CD8-positive, alpha-beta memory T cell (primary cell): ENCODE results near the gene HECW1. TPM values are rescaled to one million over a fixed set of nuclear protein-coding genes. Genes with fewer than 3 reads are reported as not detected.

Experiments
- CTCF ChIA-PET: fragments of 350-600 bp; sonication (Branson Sonifier 250); formaldehyde crosslinking; loops from one replicate; lab custom pipeline; 2021; ENCODE audit warnings: antibody characterized with exemption; lab: Charles Lee
- POLR2A ChIA-PET: fragments of 350-600 bp; sonication (Branson Sonifier 250); formaldehyde crosslinking; loops from one replicate; lab custom pipeline; 2021; ENCODE audit warnings: antibody characterized with exemption; lab: Charles Lee
- DNase-seq, 5 donors: peaks; one replicate each; pipeline versions ENCODE4 v3.0.0 to v3.0.0-alpha.2; 2020 to 2022; ENCODE audit warnings: mixed read lengths in 1 of 5
- H3K27ac ChIP-seq: one replicate; pipeline ENCODE4 v1.7.0; 2013; ENCODE audit warnings: low read depth, mild to moderate bottlenecking, low read length, moderate library complexity
- H3K27me3 ChIP-seq: 2 replicates; pipeline ENCODE4 v1.7.0; 2013; ENCODE audit warnings: low read length, mild to moderate bottlenecking; ENCODE audit not compliant: insufficient read depth, poor library complexity, severe bottlenecking
- H3K36me3 ChIP-seq: 2 replicates; pipeline ENCODE4 v1.7.0; 2013; ENCODE audit warnings: mild to moderate bottlenecking, low read length, moderate library complexity; ENCODE audit not compliant: insufficient read depth
- H3K4me1 ChIP-seq: 2 replicates; pipeline ENCODE4 v1.7.0; 2013; ENCODE audit warnings: mild to moderate bottlenecking, low read length, moderate library complexity; ENCODE audit not compliant: insufficient read depth
- H3K4me3 ChIP-seq: 2 replicates; pipeline ENCODE4 v1.7.0; 2013; ENCODE audit warnings: mild to moderate bottlenecking, low read length
- H3K9me3 ChIP-seq: 2 replicates; pipeline ENCODE4 v1.7.0; 2013; ENCODE audit warnings: mild to moderate bottlenecking, low read length
- H3K27ac Mint-ChIP-seq, 8 donors: one replicate each; pipeline ENCODE4 v1.8.0; 2020 to 2021; ENCODE audit warnings: mixed read lengths in 8 of 8, mild to moderate bottlenecking in 6 of 8, inconsistent platforms in 3 of 8, moderate library complexity in 3 of 8
- H3K27me3 Mint-ChIP-seq, 2 donors: one replicate each; pipeline ENCODE4 v1.8.0; 2020 to 2021; ENCODE audit warnings: mixed read lengths in 2 of 2, mild to moderate bottlenecking in 1 of 2, moderate library complexity in 1 of 2
- H3K36me3 Mint-ChIP-seq, 3 donors: one replicate each; pipeline ENCODE4 v1.8.0; 2020 to 2021; ENCODE audit warnings: mixed read lengths in 3 of 3, inconsistent platforms in 1 of 3, mild to moderate bottlenecking in 1 of 3
- H3K4me1 Mint-ChIP-seq, 3 donors: one replicate each; pipeline ENCODE4 v1.8.0; 2020 to 2021; ENCODE audit warnings: mixed read lengths in 3 of 3, inconsistent platforms in 1 of 3, mild to moderate bottlenecking in 1 of 3
- H3K4me3 Mint-ChIP-seq, 7 donors: one replicate each; pipeline ENCODE4 v1.8.0; 2020 to 2021; ENCODE audit warnings: mixed read lengths in 7 of 7, mild to moderate bottlenecking in 6 of 7, moderate library complexity in 4 of 7, inconsistent platforms in 2 of 7
- H3K9me3 Mint-ChIP-seq, 5 donors: one replicate each; pipeline ENCODE4 v1.8.0; 2020 to 2022; ENCODE audit warnings: mixed read lengths in 5 of 5, mild to moderate bottlenecking in 3 of 5, moderate library complexity in 2 of 5, inconsistent platforms in 1 of 5
- polyA plus RNA-seq: library from polyadenylated mRNA; unstranded; fragments of 300-500 nt; fragmentation: Illumina TruSeq; gene quantifications from one replicate; pipeline ENCODE4 v1.2.3, GENCODE V29; 2021
- total RNA-seq, 2 experiments: library from RNA; stranded (reverse); gene quantifications; one replicate each; pipeline ENCODE4 v1.2.3, GENCODE V29; 2021

Gene HECW1
- total and polyA plus RNA-seq, 3 experiments from 2014 or later, result not detected

- no peaks in the 10 kb centered on the region for H3K9me3 Mint-ChIP-seq
- H3K9me3 ChIP-seq, result no peaks in the 10 kb centered on the region
- CTCF ChIA-PET, result no interaction called here
- no peak overlapping the region for H3K27ac ChIP-seq
- POLR2A ChIA-PET, result no interaction called here
- DNase-seq, result no peak
- H3K4me1 Mint-ChIP-seq, result no peaks in the 10 kb centered on the region
- no peaks in the 10 kb centered on the region for H3K36me3 ChIP-seq
- no peak overlapping the region for H3K4me3 ChIP-seq
- no peaks in the 10 kb centered on the region for H3K4me1 ChIP-seq
- peaks cover 14 to 45% of the 10 kb centered on the region in 2 donors for H3K27me3 Mint-ChIP-seq
- H3K4me3 Mint-ChIP-seq, result no peak overlapping the region
- no peaks in the 10 kb centered on the region for H3K36me3 Mint-ChIP-seq
- no peak overlapping the region for H3K27ac Mint-ChIP-seq
- H3K27me3 ChIP-seq, result no peaks in the 10 kb centered on the region
These were observed 282.9 kb downstream of the HECW1 start for GRCh38 chr7:43395351-43395750.

DNA sequence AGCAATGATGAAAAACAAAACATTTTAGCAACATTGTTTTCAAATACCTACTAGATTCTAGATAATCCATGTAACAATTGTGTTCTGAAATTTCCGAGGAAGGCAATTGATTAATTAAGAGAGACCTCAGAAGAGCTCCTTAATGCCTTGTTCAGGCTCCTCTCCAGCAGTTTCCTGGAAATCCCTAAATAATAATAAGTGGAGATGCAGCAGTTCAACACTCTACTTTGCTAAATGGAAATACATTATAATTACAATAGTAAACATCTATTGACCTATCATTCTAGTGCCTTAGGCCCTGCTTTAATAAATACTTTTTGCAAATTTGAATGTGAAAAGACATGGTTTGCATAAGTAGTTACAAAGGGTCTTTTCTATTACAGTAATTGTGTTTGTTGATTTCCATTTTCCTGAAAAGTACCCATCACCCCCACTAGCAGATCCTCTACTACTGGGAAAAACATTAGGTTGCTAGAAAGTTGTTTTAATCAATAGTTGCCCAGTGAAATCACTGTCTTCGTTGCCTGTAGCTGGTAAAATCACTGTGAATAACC, 283.8 kb downstream of the HECW1 start:
- no peak overlapping the region for H3K4me3 Mint-ChIP-seq
- H3K4me3 ChIP-seq, result no peak overlapping the region
- H3K4me1 ChIP-seq, result no peaks in the 10 kb centered on the region
- no peaks in the 10 kb centered on the region for H3K36me3 ChIP-seq
- H3K27me3 ChIP-seq, result no peaks in the 10 kb centered on the region
- H3K9me3 Mint-ChIP-seq, result no peaks in the 10 kb centered on the region
- no peaks in the 10 kb centered on the region for H3K4me1 Mint-ChIP-seq
- H3K27ac Mint-ChIP-seq, result no peak overlapping the region
- no peak overlapping the region for H3K27ac ChIP-seq
- CTCF ChIA-PET, result no interaction called here
- H3K27me3 Mint-ChIP-seq, result peaks cover 14 to 53% of the 10 kb centered on the region in 2 donors
- POLR2A ChIA-PET, result no interaction called here
- DNase-seq, result no peak
- no peaks in the 10 kb centered on the region for H3K36me3 Mint-ChIP-seq
- H3K9me3 ChIP-seq, result no peaks in the 10 kb centered on the region

GRCh38 chr7:43398831-43399230, 286.4 kb downstream of the HECW1 start:
- ChIA-PET POLR2A (no interaction called here), CTCF (no interaction called here)
- no peak overlapping the region for H3K4me3 Mint-ChIP-seq
- H3K9me3 Mint-ChIP-seq, result no peaks in the 10 kb centered on the region
- Histone ChIP-seq H3K27me3 (no peaks in the 10 kb centered on the region), H3K9me3 (no peaks in the 10 kb centered on the region), H3K36me3 (no peaks in the 10 kb centered on the region), H3K27ac (no peak overlapping the region), H3K4me3 (no peak overlapping the region), H3K4me1 (no peaks in the 10 kb centered on the region)
- peaks cover 17 to 53% of the 10 kb centered on the region in 2 donors for H3K27me3 Mint-ChIP-seq
- no peaks in the 10 kb centered on the region for H3K36me3 Mint-ChIP-seq
- H3K4me1 Mint-ChIP-seq, result no peaks in the 10 kb centered on the region
- no peak overlapping the region for H3K27ac Mint-ChIP-seq
- DNase-seq, result no peak

- Histone ChIP-seq H3K4me1 (no peaks in the 10 kb centered on the region), H3K4me3 (no peak overlapping the region), H3K27ac (no peak overlapping the region), H3K9me3 (no peaks in the 10 kb centered on the region), H3K27me3 (no peaks in the 10 kb centered on the region), H3K36me3 (no peaks in the 10 kb centered on the region)
- CTCF ChIA-PET, result no interaction called here
- DNase-seq, result no peak
- Mint-ChIP-seq H3K4me1 (no peaks in the 10 kb centered on the region), H3K27me3 (peaks cover 3 to 4% of the 10 kb centered on the region in 2 donors), H3K4me3 (no peak overlapping the region), H3K36me3 (no peaks in the 10 kb centered on the region), H3K9me3 (no peaks in the 10 kb centered on the region), H3K27ac (no peak overlapping the region)
- POLR2A ChIA-PET, result no interaction called here
These were observed 293.5 kb downstream of the HECW1 start for GRCh38 chr7:43405948-43406347.

DNA sequence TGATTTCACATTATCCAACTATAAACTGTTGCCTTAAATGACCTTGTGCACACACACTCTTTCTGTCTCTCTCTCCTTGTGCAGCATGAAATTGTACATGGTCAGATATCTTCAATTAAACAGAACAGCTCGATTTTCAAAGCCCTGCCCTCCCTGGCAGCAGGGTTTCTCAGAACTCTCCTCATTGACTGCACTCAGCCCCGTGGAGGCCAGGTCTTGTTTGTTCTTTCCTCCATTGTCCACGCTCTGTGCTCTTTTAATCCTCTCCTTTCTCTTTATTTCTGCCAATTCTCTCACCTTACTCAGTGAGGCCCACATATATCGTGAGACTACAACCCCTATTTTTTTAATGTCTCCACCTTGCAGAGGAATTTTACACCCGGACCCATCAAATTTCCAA, 294.5 kb downstream of the HECW1 start:
- no peak for DNase-seq
- no peaks in the 10 kb centered on the region for H3K9me3 ChIP-seq
- H3K4me1 ChIP-seq, result no peaks in the 10 kb centered on the region
- POLR2A ChIA-PET, result no interaction called here
- Mint-ChIP-seq H3K4me3 (no peak overlapping the region), H3K27ac (no peak overlapping the region), H3K27me3 (no peaks in the 10 kb centered on the region), H3K9me3 (no peaks in the 10 kb centered on the region), H3K36me3 (no peaks in the 10 kb centered on the region), H3K4me1 (no peaks in the 10 kb centered on the region)
- no peaks in the 10 kb centered on the region for H3K36me3 ChIP-seq
- no peaks in the 10 kb centered on the region for H3K27me3 ChIP-seq
- H3K4me3 ChIP-seq, result no peak overlapping the region
- H3K27ac ChIP-seq, result no peak overlapping the region
- CTCF ChIA-PET, result no interaction called here

GRCh38 chr7:43408981-43409380, 296.5 kb downstream of the HECW1 start:
- Mint-ChIP-seq H3K9me3 (no peaks in the 10 kb centered on the region), H3K4me3 (no peak overlapping the region), H3K36me3 (no peaks in the 10 kb centered on the region), H3K4me1 (no peaks in the 10 kb centered on the region), H3K27me3 (no peaks in the 10 kb centered on the region), H3K27ac (no peak overlapping the region)
- H3K27me3 ChIP-seq, result no peaks in the 10 kb centered on the region
- no peaks in the 10 kb centered on the region for H3K36me3 ChIP-seq
- H3K9me3 ChIP-seq, result no peaks in the 10 kb centered on the region
- DNase-seq, result no peak
- POLR2A ChIA-PET, result no interaction called here
- CTCF ChIA-PET, result no interaction called here
- no peak overlapping the region for H3K27ac ChIP-seq
- H3K4me1 ChIP-seq, result no peaks in the 10 kb centered on the region
- no peak overlapping the region for H3K4me3 ChIP-seq

GRCh38 chr7:43417455-43417854, 305.0 kb downstream of the HECW1 start:
- CTCF ChIA-PET, result no interaction called here
- H3K36me3 ChIP-seq, result no peaks in the 10 kb centered on the region

DNA sequence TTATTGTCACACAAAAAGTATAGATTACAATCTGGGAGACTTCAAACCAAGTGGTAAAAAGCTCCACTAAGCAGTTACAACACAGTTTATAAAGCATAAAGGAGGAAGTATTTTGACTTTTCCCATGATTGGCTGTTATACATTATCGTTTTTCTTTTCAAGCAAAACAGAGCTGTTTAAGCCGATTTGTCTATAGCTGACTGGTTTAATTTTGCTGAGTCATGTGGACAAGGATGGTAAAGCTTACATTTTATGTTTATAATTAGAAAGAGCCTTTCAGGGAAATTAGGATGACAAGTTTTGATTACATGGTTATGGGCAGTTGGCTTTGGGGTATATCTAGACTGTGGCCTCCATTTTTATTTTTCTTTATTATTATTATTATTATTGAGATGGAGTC, 318.0 kb downstream of the HECW1 start:
- Histone ChIP-seq H3K9me3 (no peaks in the 10 kb centered on the region), H3K27ac (no peak overlapping the region), H3K4me1 (no peaks in the 10 kb centered on the region), H3K36me3 (no peaks in the 10 kb centered on the region), H3K27me3 (no peaks in the 10 kb centered on the region), H3K4me3 (no peak overlapping the region)
- H3K4me3 Mint-ChIP-seq, result no peak overlapping the region
- H3K27me3 Mint-ChIP-seq, result peaks cover 0 to 4% of the 10 kb centered on the region in 2 donors
- H3K4me1 Mint-ChIP-seq, result no peaks in the 10 kb centered on the region
- no peak for DNase-seq
- peaks cover 0 to 4% (median 0%) of the 10 kb centered on the region in 5 donors for H3K9me3 Mint-ChIP-seq
- POLR2A ChIA-PET, result no interaction called here
- no peak overlapping the region for H3K27ac Mint-ChIP-seq
- no peaks in the 10 kb centered on the region for H3K36me3 Mint-ChIP-seq
- CTCF ChIA-PET, result interaction anchor here (1.1 kb wide), 1 partner anchor 11 kb away, joined by 4 read pairs; no protein-coding TSS in a partner anchor

More at GRCh38 chr7:43417455-43417854, 305.0 kb downstream of the HECW1 start:
- no peak for DNase-seq
- H3K4me3 Mint-ChIP-seq, result no peak overlapping the region
- H3K27ac ChIP-seq, result no peak overlapping the region
- H3K27ac Mint-ChIP-seq, result no peak overlapping the region
- peaks cover 13 to 36% of the 10 kb centered on the region in 2 donors for H3K27me3 Mint-ChIP-seq
- H3K9me3 Mint-ChIP-seq, result peaks cover 0 to 2% (median 0%) of the 10 kb centered on the region in 5 donors
- no peak overlapping the region for H3K4me3 ChIP-seq
- H3K36me3 Mint-ChIP-seq, result no peaks in the 10 kb centered on the region
- no peaks in the 10 kb centered on the region for H3K27me3 ChIP-seq
- POLR2A ChIA-PET, result no interaction called here
- no peaks in the 10 kb centered on the region for H3K9me3 ChIP-seq
- H3K4me1 Mint-ChIP-seq, result no peaks in the 10 kb centered on the region
- no peaks in the 10 kb centered on the region for H3K4me1 ChIP-seq
